HG02970 (cell line): ENCODE measurements around the gene FTO.

ENCODE experiments used
- ATAC-seq: cut with Tn5 transposase; IDR thresholded peaks from one replicate; pipeline ENCODE4 v1.9.1; 2021; ENCODE audit warnings: mild to moderate bottlenecking, moderate library complexity, moderate number of reproducible peaks; ENCODE audit not compliant: unreplicated experiment, low FRiP score

FTO gene

GRCh38 chr16:53985861-53986260 is 281.9 kb downstream of the FTO start:
- no peak for ATAC-seq

- ATAC-seq = no peak
These were observed 282.8 kb downstream of the FTO start for GRCh38 chr16:53986793-53987192.

GRCh38 chr16:53988136-53988535 is 284.2 kb downstream of the FTO start:
- ATAC-seq = no peak

- ATAC-seq = no peak
These were observed 285.6 kb downstream of the FTO start for GRCh38 chr16:53989597-53989996.

GRCh38 chr16:53991754-53992378 is 287.9 kb downstream of the FTO start:
- no peak for ATAC-seq

GRCh38 chr16:53995378-53995777 is 291.4 kb downstream of the FTO start:
- ATAC-seq = no peak

- ATAC-seq = no peak
These were observed 293.0 kb downstream of the FTO start for GRCh38 chr16:53996961-53997360.

GRCh38 chr16:53998024-53998810 is 294.3 kb downstream of the FTO start:
- ATAC-seq = no peak

- no peak for ATAC-seq
These were observed 295.1 kb downstream of the FTO start for GRCh38 chr16:53998966-53999522.

GRCh38 chr16:53999841-54000240 is 295.9 kb downstream of the FTO start:
- ATAC-seq = no peak

GRCh38 chr16:54000361-54000760 is 296.4 kb downstream of the FTO start:
- ATAC-seq = no peak

GRCh38 chr16:54006693-54007092 is 302.7 kb downstream of the FTO start:
- no peak for ATAC-seq

GRCh38 chr16:54007504-54007903 is 303.5 kb downstream of the FTO start:
- ATAC-seq = no peak

- no peak for ATAC-seq
These were observed 305.7 kb downstream of the FTO start for GRCh38 chr16:54009464-54010176.

GRCh38 chr16:54015147-54015546 is 311.2 kb downstream of the FTO start:
- no peak for ATAC-seq

GRCh38 chr16:54022362-54022761 is 318.4 kb downstream of the FTO start:
- no peak for ATAC-seq

GRCh38 chr16:54026456-54026855 is 322.5 kb downstream of the FTO start:
- no peak for ATAC-seq

GRCh38 chr16:54027062-54027461 is 323.1 kb downstream of the FTO start:
- ATAC-seq = no peak

- ATAC-seq = no peak
These were observed 323.6 kb downstream of the FTO start for GRCh38 chr16:54027558-54027957.

GRCh38 chr16:54027995-54028394 is 324.0 kb downstream of the FTO start:
- no peak for ATAC-seq

GRCh38 chr16:54030451-54030850 is 326.5 kb downstream of the FTO start:
- no peak for ATAC-seq
